ENCODE measurements around the gene EPS15.

DNA sequence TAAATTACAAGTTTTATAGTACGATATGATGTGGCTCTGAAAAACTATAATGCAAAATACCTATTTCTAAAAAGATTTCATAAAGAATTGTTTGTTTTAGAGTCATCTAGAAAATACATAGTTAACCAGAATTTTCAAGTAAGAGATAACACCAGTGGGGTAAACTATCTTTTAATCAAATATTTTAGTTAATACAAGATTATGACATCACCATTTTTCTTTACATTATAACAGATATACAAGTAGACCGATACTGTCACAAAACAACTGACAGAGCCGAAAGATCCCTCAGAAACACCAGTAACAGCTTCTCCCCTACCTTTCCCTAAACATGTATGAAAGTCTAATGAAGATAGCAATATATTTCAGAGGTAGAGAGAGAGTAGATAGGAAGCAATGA, 54.2 kb downstream of the EPS15 start:
- TF ChIP-seq, protein P1, sequence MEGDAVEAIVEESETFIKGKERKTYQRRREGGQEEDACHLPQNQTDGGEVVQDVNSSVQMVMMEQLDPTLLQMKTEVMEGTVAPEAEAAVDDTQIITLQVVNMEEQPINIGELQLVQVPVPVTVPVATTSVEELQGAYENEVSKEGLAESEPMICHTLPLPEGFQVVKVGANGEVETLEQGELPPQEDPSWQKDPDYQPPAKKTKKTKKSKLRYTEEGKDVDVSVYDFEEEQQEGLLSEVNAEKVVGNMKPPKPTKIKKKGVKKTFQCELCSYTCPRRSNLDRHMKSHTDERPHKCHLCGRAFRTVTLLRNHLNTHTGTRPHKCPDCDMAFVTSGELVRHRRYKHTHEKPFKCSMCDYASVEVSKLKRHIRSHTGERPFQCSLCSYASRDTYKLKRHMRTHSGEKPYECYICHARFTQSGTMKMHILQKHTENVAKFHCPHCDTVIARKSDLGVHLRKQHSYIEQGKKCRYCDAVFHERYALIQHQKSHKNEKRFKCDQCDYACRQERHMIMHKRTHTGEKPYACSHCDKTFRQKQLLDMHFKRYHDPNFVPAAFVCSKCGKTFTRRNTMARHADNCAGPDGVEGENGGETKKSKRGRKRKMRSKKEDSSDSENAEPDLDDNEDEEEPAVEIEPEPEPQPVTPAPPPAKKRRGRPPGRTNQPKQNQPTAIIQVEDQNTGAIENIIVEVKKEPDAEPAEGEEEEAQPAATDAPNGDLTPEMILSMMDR (IDR thresholded peaks at IDR 0.05; ENCODE audit: poor library complexity): no peak
- no peak for TF ChIP-seq EZH2 (IDR thresholded peaks at IDR 0.05; ENCODE audit: borderline replicate concordance)

Measured in hepatocyte (in vitro differentiated cells).